Skin of body (tissue), 2 donors: ENCODE data around the gene FAM111A. TPM values are rescaled to one million over a fixed set of nuclear protein-coding genes. Genes with fewer than 3 reads are reported as not detected.

Source experiments
- DNase-seq: peaks from one replicate; lab custom pipeline; 2025; lab: John Stamatoyannopoulos, UW
- total RNA-seq: library from RNA; depleted of rRNA; stranded (reverse); fragments of >200 nt; gene quantifications from one replicate; pipeline ENCODE4 v1.2.3, GENCODE V29; 2014

FAM111A gene
- total RNA-seq, 1 donor from 2014 or later = 46.8 TPM

DNA sequence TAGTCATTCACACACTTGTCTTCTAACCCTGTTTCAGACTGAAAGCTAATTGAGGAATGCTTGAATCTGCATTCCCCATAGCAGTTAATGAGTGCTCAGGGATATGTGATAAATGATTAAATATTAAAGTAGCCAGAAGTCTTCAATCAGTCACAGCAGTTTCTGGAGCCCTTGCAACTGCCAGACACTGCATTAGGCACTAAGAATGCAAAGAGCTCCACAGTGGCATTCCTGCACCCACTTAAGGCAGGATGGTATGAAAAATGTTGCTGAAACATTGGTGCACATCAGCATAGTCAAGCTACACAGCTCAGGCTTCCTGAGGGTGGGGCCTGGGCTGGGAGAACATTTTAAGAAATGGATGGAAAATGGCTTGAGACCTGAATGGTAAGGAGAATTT is 35.7 kb downstream of the FAM111A start:
- DNase-seq = no peak

DNA sequence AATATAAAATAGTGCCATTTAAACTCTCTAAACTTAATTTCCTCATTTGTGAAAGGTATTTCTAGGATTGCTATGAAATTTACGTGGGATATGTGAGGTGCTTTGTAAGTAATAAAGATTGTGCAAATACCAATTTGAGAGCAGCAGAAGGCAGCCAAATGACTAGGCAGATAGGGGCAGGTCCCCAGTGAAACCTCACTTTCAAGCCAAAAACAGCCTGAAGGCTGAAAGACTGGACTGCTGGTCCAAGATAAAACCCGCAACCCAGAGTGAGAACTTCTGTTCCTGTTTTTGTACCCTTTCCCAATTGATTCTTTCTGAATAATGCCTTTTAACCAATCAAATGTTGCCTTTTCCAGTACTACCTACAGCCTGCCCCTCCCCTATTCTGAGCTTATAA is 36.5 kb downstream of the FAM111A start:
- no peak for DNase-seq

DNA sequence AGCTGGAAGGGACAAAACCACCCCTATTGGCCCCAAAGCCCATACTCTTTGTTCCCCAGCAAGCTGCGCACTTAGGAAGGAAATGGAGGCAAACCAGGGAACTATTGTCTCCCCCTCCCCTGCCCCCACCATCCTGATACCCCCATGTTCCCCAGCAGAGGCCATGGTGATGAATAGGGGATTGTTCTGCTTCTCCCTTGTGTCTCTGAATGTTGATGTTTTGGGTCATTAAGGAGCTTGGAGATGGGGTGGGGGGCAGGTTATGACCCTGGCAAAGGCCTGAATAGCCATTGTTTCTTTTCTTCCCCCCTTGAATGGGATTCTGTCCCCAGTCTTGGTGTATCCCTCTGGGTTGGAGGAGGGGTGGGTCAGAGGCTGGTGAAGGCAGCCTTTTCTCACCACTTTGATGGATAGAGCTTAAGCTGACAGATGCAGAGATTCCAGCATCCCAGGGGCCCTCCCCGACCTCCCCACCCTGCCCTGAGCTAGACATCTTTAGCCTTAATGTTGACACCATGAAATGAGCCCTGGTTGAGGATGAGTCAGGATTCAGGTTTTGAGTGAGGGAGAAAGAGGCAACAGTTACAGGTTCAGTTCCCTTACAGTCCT is 37.6 kb downstream of the FAM111A start:
- DNase-seq = no peak

DNA sequence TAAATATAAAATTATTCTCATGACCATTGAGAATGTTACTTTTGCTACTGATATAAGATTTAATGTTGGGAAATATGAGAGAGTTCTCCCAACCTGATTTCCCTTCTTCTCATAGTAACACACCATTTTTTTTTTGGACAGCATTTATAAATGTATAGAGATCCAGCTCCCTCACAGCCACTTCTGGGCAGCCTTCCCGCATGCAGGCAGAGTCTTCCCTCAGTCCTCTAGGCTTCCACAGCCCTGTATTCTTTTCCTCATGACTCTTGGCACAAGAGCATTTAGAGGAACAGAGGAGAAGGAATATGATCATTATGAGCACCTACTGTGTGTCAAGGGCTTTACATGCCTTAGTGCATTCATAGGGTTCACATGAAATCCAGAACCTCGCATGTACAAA is 38.3 kb downstream of the FAM111A start:
- DNase-seq = no peak

DNA sequence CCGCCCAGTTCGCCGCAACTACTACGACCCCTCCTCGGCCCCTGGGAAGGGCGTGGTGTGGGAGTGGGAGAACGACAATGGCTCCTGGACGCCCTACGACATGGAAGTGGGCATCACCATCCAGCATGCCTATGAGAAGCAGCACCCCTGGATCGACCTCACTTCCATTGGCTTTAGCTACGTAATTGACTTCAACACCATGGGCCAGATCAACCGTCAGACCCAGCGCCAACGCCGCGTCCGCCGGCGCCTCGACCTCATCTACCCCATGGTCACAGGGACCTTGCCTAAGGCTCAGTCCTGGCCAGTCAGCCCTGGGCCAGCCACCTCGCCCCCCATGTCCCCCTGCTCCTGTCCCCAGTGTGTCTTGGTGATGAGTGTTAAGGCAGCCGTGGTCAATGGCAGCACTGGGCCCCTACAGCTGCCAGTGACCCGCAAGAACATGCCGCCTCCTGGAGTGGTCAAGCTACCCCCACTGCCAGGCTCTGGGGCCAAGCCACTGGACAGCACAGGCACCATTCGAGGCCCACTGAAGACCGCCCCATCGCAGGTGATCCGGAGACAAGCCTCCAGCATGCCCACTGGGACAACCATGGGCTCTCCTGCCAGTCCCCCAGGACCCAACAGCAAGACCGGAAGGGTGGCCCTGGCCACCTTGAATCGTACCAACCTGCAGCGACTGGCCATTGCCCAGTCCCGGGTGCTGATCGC is 39.2 kb downstream of the FAM111A start:
- DNase-seq = no peak

DNA sequence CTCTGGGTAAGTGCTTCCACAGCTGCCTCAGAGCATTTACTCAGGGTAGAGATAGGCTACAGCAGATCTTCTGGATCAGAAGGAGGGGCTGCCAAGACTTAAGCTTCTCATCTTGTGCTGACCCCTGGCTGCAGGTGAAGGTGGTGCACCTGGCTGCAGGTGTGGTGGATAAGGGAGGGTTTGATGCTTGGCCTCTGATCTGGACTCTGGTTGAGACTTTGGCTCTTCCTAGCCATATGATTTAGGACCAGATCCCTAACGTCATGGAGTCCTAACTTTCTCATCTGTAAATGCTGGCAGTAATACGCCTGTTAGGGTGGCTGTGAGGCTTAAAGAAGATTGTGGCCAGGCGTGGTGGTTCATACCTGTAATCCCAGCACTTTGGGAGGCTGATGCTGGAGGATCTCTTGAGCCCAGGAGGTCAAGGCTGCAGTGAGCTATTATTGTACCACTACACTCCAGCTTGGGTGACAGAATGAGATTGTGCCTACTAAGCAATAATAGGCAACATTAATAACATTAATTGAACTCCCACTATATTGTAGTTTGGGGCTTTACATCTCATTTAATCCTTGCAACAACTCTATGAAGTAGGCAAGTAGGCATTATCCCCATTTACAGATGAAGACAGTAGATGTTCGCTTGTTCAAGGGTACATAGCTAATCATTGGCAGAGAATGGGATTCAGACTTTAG is 39.9 kb downstream of the FAM111A start:
- DNase-seq = no peak

DNA sequence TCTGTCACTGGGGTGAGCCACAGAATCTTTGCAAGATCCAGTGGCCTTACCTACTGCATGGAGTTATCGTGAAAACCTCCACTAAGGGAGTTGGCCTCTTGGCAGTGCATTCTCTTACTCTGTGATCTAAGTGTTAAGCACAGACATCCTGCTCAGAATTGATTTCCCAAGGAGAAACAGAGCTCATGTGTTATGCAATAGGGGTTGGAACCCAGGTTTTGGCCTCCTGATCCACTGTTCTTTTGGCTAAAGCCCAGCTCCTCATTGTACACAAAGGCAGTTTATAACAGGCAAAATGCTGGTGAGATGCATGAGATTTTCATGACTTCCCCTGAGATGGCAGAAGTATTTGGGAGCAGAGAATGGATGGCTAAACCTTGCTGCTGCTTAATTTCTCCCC is 41.1 kb downstream of the FAM111A start:
- peak; percentile 11 for DNase-seq

GRCh38 chr11:59184691-59185339 is 42.2 kb downstream of the FAM111A start:
- no peak for DNase-seq

- DNase-seq = no peak
Measured at GRCh38 chr11:59185386-59185945, 42.8 kb downstream of the FAM111A start.

- no peak for DNase-seq
Measured at GRCh38 chr11:59186130-59186594, 43.5 kb downstream of the FAM111A start.

- DNase-seq = peak; percentile 54
Measured at GRCh38 chr11:59187035-59187434, 44.4 kb downstream of the FAM111A start.

- peak; percentile 68 for DNase-seq
Measured at GRCh38 chr11:59187587-59187986, 44.9 kb downstream of the FAM111A start.

GRCh38 chr11:59188954-59189353 is 46.3 kb downstream of the FAM111A start:
- no peak for DNase-seq

GRCh38 chr11:59189986-59190385 is 47.3 kb downstream of the FAM111A start:
- no peak for DNase-seq

DNA sequence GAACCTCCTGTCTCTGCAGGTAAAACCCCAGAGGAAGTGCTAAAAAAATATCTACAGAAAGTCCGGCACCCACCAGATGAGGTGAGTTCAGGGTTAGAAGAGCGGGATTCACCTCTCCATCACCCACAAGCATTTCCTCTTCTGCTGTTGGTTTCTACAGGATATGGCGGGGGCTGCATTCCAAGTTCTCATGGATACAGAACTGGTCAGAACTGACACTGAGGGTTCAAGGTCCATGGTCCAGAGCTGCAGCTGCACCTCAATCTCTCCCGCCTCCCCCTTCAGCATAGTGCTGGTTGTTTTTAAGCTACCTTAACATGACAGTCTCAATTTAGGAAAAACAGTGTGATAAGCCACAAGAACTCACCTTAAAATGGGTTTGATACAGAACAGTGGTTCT is 48.4 kb downstream of the FAM111A start:
- no peak for DNase-seq

- DNase-seq = no peak
Measured at GRCh38 chr11:59191890-59192289, 49.2 kb downstream of the FAM111A start.

GRCh38 chr11:59192446-59193020 is 49.9 kb downstream of the FAM111A start:
- DNase-seq = no peak

GRCh38 chr11:59193587-59194130 is 51.0 kb downstream of the FAM111A start:
- peak; percentile 63 for DNase-seq

DNA sequence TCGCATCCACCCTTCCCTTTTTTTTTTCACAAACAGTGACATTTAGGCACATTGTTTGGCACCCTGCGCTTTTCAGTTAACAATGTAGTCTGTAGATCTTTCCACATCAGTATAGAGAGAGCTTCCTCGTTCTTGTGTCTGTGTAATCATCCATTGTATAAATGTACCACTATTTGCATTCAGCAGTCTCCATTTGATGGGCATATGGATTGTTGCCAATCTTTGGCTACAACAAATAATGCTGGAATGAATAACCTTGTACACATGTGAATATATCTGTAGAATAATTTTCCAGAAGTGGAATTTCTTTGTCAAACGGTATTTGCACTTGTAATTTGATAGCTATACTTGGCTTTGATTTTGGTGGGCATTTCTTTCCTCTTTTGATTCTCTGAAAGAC is 52.9 kb downstream of the FAM111A start:
- no peak for DNase-seq

GRCh38 chr11:59196777-59197176 is 54.1 kb downstream of the FAM111A start:
- no peak for DNase-seq

DNA sequence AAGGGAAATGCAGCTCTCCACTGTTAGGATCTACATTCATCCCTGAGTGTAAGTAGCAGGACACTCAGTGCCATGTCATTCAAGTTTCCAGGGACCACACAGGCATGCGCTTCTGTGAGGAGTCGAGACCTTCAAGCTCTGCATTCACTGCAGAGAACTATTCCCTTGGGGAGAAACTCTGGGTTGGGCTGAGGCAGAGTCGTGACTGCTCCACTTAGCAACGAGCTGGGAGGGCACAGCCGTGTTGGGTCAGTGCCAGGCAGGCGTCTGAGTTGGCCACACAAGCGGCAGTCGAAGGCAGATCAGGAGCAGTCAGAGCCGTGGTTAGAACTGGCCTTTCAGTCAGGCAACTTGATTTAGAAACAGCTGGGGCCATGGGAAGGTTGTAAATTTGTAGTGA is 55.3 kb downstream of the FAM111A start:
- DNase-seq = peak; percentile 80
